Uterus (tissue), 2 donors: ENCODE measurements around the gene SGMS1.
"Not testable (repeated sequence)": the region's sequence is repeated elsewhere in the genome, so short reads cannot be mapped to it uniquely, and the experiment has no call there.

Source experiments
- POLR2A ChIP-seq, 2 donors: fragments of 450-650 bp; IDR thresholded peaks; one replicate each; pipeline ENCODE4 v1.6.1; 2016; ENCODE audit warnings: antibody characterized with exemption in 2 of 2, mild to moderate bottlenecking in 1 of 2, moderate library complexity in 1 of 2
- TF ChIP-seq, protein P1 (sequence below), 4 experiments: fragments of 200-600 bp in 2 of 4; fragments of 450-650 bp in 2 of 4; sonication (generic) in 2 of 4; IDR thresholded peaks; one replicate each; pipeline ENCODE4 v1.5.1; 2016 to 2019; ENCODE audit warnings: antibody characterized with exemption in 4 of 4, mild to moderate bottlenecking in 2 of 4, moderate library complexity in 1 of 4

DNA sequence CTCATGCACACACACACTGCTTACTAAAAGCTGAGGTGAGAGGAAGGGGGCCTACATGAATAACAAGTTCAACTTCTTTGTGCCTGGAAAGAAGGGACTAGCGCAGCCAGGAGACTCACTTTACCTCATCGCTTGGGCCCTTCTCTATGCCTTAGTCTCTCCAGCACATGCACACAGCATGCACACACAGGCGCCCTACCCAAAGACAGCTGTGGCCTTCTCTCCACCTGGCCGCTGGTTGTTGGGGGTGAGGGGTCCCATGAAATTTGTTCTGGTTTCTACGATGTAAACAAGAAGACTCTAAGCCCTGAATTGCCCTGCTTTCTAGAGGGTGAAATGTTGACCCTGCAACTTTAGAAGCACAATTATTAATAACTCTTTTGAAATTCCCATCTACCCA, 38.7 kb upstream of the SGMS1 start:
- TF ChIP-seq POLR2A (IDR thresholded peaks at IDR 0.05): not testable (repeated sequence)
- TF ChIP-seq, protein P1, sequence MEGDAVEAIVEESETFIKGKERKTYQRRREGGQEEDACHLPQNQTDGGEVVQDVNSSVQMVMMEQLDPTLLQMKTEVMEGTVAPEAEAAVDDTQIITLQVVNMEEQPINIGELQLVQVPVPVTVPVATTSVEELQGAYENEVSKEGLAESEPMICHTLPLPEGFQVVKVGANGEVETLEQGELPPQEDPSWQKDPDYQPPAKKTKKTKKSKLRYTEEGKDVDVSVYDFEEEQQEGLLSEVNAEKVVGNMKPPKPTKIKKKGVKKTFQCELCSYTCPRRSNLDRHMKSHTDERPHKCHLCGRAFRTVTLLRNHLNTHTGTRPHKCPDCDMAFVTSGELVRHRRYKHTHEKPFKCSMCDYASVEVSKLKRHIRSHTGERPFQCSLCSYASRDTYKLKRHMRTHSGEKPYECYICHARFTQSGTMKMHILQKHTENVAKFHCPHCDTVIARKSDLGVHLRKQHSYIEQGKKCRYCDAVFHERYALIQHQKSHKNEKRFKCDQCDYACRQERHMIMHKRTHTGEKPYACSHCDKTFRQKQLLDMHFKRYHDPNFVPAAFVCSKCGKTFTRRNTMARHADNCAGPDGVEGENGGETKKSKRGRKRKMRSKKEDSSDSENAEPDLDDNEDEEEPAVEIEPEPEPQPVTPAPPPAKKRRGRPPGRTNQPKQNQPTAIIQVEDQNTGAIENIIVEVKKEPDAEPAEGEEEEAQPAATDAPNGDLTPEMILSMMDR (IDR thresholded peaks at IDR 0.05): not testable (repeated sequence)
